GM12878 (cell line): ENCODE data around the gene OSBPL7. TPM values are rescaled to one million over a fixed set of nuclear protein-coding genes. Genes with fewer than 3 reads are reported as not detected.
A peak's percentile ranks its signal among the peaks of the same experiment; 100 is the strongest.

Source experiments
- ATF3 ChIP-seq: IDR thresholded peaks from 2 replicates; pipeline ENCODE4 v1.6.1; 2011; ENCODE audit warnings: low read depth, mild to moderate bottlenecking, low read length, moderate library complexity, borderline replicate concordance; ENCODE audit errors: extremely low read depth
- CBX3 ChIP-seq: fragments of 200-600 bp; sonication (generic); IDR thresholded peaks from 2 replicates; pipeline ENCODE4 v1.6.1; 2016; ENCODE audit warnings: low read depth, borderline replicate concordance
- CHD4 ChIP-seq: fragments of 200-600 bp; sonication (generic); IDR thresholded peaks from 2 replicates; pipeline ENCODE4 v1.6.1; 2016; ENCODE audit warnings: mild to moderate bottlenecking
- ETV6 ChIP-seq, 2 experiments: fragments of 450-650 bp in 1 of 2; IDR thresholded peaks in 1 of 2; conservative IDR thresholded peaks in 1 of 2; 2 replicates each; pipeline ENCODE4 v1.6.1; 2014; ENCODE audit warnings: antibody characterized with exemption in 1 of 2, borderline replicate concordance in 1 of 2, low read depth in 1 of 2, mild to moderate bottlenecking in 1 of 2, moderate library complexity in 1 of 2
- EZH2 ChIP-seq: IDR thresholded peaks from 2 replicates; pipeline ENCODE4 v1.6.1; 2012; ENCODE audit warnings: low read depth, mild to moderate bottlenecking, control low read depth, inconsistent platforms, low read length, borderline replicate concordance; ENCODE audit not compliant: control insufficient read depth
- HSF1 ChIP-seq: fragments of 150-350 bp; IDR thresholded peaks from 2 replicates; pipeline ENCODE4 v1.6.1; 2014; ENCODE audit warnings: mild to moderate bottlenecking, low read depth, low read length
- IRF5 ChIP-seq: fragments of 450-650 bp; IDR thresholded peaks from 2 replicates; pipeline ENCODE4 v1.6.1; 2017; ENCODE audit warnings: borderline replicate concordance
- MEF2B ChIP-seq: fragments of 450-650 bp; IDR thresholded peaks from 2 replicates; pipeline ENCODE4 v1.6.1; 2018; ENCODE audit warnings: mild to moderate bottlenecking, moderate library complexity; ENCODE audit not compliant: partially characterized antibody, poor library complexity, severe bottlenecking
- MYC ChIP-seq: IDR thresholded peaks from 2 replicates; pipeline ENCODE4 v1.6.1; 2011; ENCODE audit warnings: mild to moderate bottlenecking, low read length, moderate library complexity, inconsistent platforms; ENCODE audit not compliant: insufficient read depth, insufficient replicate concordance, insufficient read length, severe bottlenecking
- NR2C1 ChIP-seq: fragments of 450-650 bp; IDR thresholded peaks from 2 replicates; pipeline ENCODE4 v1.6.1; 2017; ENCODE audit warnings: antibody characterized with exemption, mild to moderate bottlenecking, moderate library complexity
- PAX5 ChIP-seq: IDR thresholded peaks from 2 replicates; pipeline ENCODE4 v1.6.1; 2011; ENCODE audit warnings: low read depth, low read length, borderline replicate concordance
- PBX3 ChIP-seq: IDR thresholded peaks from 2 replicates; pipeline ENCODE4 v1.6.1; 2011; ENCODE audit warnings: mild to moderate bottlenecking, low read depth, low read length, moderate library complexity; ENCODE audit not compliant: insufficient replicate concordance
- POLR2A ChIP-seq: IDR thresholded peaks from 2 replicates; pipeline ENCODE4 v1.6.1; 2011; ENCODE audit warnings: low read depth, mild to moderate bottlenecking, low read length
- POLR2AphosphoS2 ChIP-seq: IDR thresholded peaks from 2 replicates; pipeline ENCODE4 v1.6.1; 2011; ENCODE audit warnings: low read depth, mild to moderate bottlenecking, low read length, improper control_type of control experiment, moderate library complexity
- SIX5 ChIP-seq: IDR thresholded peaks from 2 replicates; pipeline ENCODE4 v1.6.1; 2011; ENCODE audit warnings: mild to moderate bottlenecking, low read depth, low read length, moderate library complexity; ENCODE audit not compliant: severe bottlenecking
- SMAD1 ChIP-seq: fragments of 450-650 bp; IDR thresholded peaks from 2 replicates; pipeline ENCODE4 v1.6.1; 2018; ENCODE audit warnings: mild to moderate bottlenecking, low read depth; ENCODE audit not compliant: partially characterized antibody
- TARDBP ChIP-seq: IDR thresholded peaks from 2 replicates; pipeline ENCODE4 v1.6.1; 2016; ENCODE audit warnings: borderline replicate concordance
- YBX1 ChIP-seq: fragments of 450-650 bp; IDR thresholded peaks from 2 replicates; pipeline ENCODE4 v1.6.1; 2016; ENCODE audit warnings: antibody characterized with exemption
- ZSCAN29 ChIP-seq: fragments of 450-650 bp; IDR thresholded peaks from 2 replicates; pipeline ENCODE4 v1.6.1; 2017; ENCODE audit warnings: mild to moderate bottlenecking, moderate library complexity
- polyA plus RNA-seq, 11 experiments: library from polyadenylated mRNA; depleted of rRNA in 4 of 11; unstranded in 6 of 11; stranded (reverse) in 5 of 11; fragments of >200 nt; fragmentation: Nextera tagmentation in 4 of 11; fragmentation: Illumina TruSeq in 1 of 11; extraction: Ambion mirVana in 4 of 11; extraction: Trizol in 1 of 11; gene quantifications; 1 replicate in 1 of 11; 2 replicates in 10 of 11; pipeline versions ENCODE4 v1.2.1 to v1.2.3, GENCODE V29; 2011 to 2016; ENCODE audit warnings: inconsistent platforms in 2 of 11, missing spikeins in 2 of 11, low read depth in 1 of 11
- total RNA-seq, 4 experiments: library from RNA; depleted of rRNA in 3 of 4; stranded (reverse); fragments of >200 nt in 3 of 4; fragmentation: Illumina TruSeq in 1 of 4; extraction: Trizol in 1 of 4; gene quantifications; 2 replicates each; pipeline versions ENCODE4 v1.2.1 to v1.2.3, GENCODE V29; 2013 to 2021
- TF ChIP-seq, protein P1 (sequence below): fragments of 450-650 bp; IDR thresholded peaks from 2 replicates; pipeline ENCODE4 v1.6.1; 2016; ENCODE audit warnings: mild to moderate bottlenecking

Gene OSBPL7
- total and polyA plus RNA-seq, 10 of the 15 experiments (the other 5 are each of a cell fraction or from before 2014, with no cell fraction given): 0.50 to 16.1 (median 6.7) TPM

GRCh38 chr17:47840742-47841487, 19.3 kb upstream of the OSBPL7 start, which contains the start of gene SCRN2 (continued):
- no peak for TF ChIP-seq TARDBP
- peak; percentile 92 for TF ChIP-seq NR2C1
- TF ChIP-seq PAX5: peak; percentile 35; the same call in 1 of the 2 replicates
- no peak for TF ChIP-seq EZH2
- TF ChIP-seq POLR2A: peak; percentile 65; the same call in 1 of the 2 replicates
- no peak for TF ChIP-seq MYC
- no peak for TF ChIP-seq SIX5
- no peak for TF ChIP-seq IRF5
- no peak for TF ChIP-seq ETV6 (conservative IDR thresholded peaks at IDR 0.05 in 1 of 2, IDR thresholded peaks at IDR 0.05 in 1 of 2; ENCODE audit: borderline replicate concordance in 1 of 2, low read depth in 1 of 2)
- no peak for TF ChIP-seq SMAD1
- no peak for TF ChIP-seq CHD4
- no peak for TF ChIP-seq ATF3
- TF ChIP-seq YBX1: no peak
- TF ChIP-seq, protein P1, sequence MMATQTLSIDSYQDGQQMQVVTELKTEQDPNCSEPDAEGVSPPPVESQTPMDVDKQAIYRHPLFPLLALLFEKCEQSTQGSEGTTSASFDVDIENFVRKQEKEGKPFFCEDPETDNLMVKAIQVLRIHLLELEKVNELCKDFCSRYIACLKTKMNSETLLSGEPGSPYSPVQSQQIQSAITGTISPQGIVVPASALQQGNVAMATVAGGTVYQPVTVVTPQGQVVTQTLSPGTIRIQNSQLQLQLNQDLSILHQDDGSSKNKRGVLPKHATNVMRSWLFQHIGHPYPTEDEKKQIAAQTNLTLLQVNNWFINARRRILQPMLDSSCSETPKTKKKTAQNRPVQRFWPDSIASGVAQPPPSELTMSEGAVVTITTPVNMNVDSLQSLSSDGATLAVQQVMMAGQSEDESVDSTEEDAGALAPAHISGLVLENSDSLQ: no peak
- no peak for TF ChIP-seq ZSCAN29
- no peak for TF ChIP-seq HSF1
- TF ChIP-seq PBX3: no peak
- no peak for TF ChIP-seq CBX3
- TF ChIP-seq POLR2AphosphoS2: no peak
- TF ChIP-seq MEF2B: no peak
